Peyer's patch (tissue), 4 donors: ENCODE measurements around the gene UBAC2.

Source experiments
- POLR2A ChIP-seq, 2 donors: fragments of 450-650 bp; IDR thresholded peaks; one replicate each; pipeline ENCODE4 v1.5.1; 2017; ENCODE audit warnings: antibody characterized with exemption in 2 of 2, mild to moderate bottlenecking in 2 of 2, moderate library complexity in 2 of 2
- TF ChIP-seq, protein P1 (sequence below), 6 experiments: fragments of 450-650 bp in 4 of 6; fragments of 200-600 bp in 2 of 6; sonication (generic) in 1 of 6; IDR thresholded peaks; one replicate each; pipeline ENCODE4 v1.5.1; 2017 to 2019; ENCODE audit warnings: antibody characterized with exemption in 6 of 6, mild to moderate bottlenecking in 3 of 6, moderate library complexity in 1 of 6

- TF ChIP-seq, protein P1, sequence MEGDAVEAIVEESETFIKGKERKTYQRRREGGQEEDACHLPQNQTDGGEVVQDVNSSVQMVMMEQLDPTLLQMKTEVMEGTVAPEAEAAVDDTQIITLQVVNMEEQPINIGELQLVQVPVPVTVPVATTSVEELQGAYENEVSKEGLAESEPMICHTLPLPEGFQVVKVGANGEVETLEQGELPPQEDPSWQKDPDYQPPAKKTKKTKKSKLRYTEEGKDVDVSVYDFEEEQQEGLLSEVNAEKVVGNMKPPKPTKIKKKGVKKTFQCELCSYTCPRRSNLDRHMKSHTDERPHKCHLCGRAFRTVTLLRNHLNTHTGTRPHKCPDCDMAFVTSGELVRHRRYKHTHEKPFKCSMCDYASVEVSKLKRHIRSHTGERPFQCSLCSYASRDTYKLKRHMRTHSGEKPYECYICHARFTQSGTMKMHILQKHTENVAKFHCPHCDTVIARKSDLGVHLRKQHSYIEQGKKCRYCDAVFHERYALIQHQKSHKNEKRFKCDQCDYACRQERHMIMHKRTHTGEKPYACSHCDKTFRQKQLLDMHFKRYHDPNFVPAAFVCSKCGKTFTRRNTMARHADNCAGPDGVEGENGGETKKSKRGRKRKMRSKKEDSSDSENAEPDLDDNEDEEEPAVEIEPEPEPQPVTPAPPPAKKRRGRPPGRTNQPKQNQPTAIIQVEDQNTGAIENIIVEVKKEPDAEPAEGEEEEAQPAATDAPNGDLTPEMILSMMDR (IDR thresholded peaks at IDR 0.05), result no peak
- TF ChIP-seq POLR2A (IDR thresholded peaks at IDR 0.05), result no peak
Observed at GRCh38 chr13:99360696-99361095, 160.0 kb downstream of the UBAC2 start.
